Erythroblast (primary cell): ENCODE data around the gene FAM107B.

Experiments used
- GATA1 ChIP-seq: IDR thresholded peaks from 2 replicates; pipeline ENCODE4 v1.6.1; 2011; ENCODE audit warnings: low read depth, mild to moderate bottlenecking, control low read depth, low read length, moderate library complexity
- POLR2A ChIP-seq: IDR thresholded peaks from 2 replicates; pipeline ENCODE4 v1.6.1; 2011; ENCODE audit warnings: mild to moderate bottlenecking, low read length

DNA sequence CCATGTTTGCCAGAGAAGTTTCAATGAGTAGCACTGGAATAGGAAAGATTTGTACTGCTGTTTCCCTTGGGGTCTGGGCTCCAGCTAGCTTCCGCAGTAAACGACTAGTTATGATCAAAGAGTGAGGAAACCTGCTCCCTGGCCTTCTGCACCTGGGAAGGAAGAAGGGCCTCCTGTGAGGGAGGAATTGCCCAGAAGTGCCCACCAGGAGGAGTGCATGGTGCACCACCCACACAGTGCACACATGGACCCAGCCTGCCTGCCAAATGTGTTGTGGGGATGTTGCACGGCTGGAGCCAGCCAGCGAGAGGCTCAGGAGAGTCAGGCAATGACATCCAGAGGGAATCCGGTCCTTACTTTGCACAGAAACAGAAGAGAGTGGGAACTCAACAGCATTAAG lies 27.0 kb upstream of the FAM107B start:
- TF ChIP-seq POLR2A (no peak), GATA1 (no peak)
